Stomach (tissue), 4 donors: ENCODE data around the gene FGFRL1.

ENCODE experiments used
- EP300 ChIP-seq: sonication (generic); formaldehyde crosslinking; IDR thresholded peaks from one replicate; pipeline ENCODE4 v1.6.1; 2017; ENCODE audit warnings: antibody characterized with exemption
- POLR2A ChIP-seq, 4 donors: fragments of 450-650 bp; IDR thresholded peaks; one replicate each; pipeline ENCODE4 v1.6.1; 2016; ENCODE audit warnings: antibody characterized with exemption in 4 of 4, control low read depth in 2 of 4, mild to moderate bottlenecking in 1 of 4, moderate library complexity in 1 of 4
- POLR2AphosphoS5 ChIP-seq, 3 donors: sonication (generic); formaldehyde crosslinking; IDR thresholded peaks; one replicate each; pipeline ENCODE4 v1.6.1; 2016; ENCODE audit warnings: antibody characterized with exemption in 3 of 3
- TF ChIP-seq, protein P1 (sequence below), 7 experiments: fragments of 450-650 bp in 4 of 7; fragments of 200-600 bp in 3 of 7; sonication (generic) in 3 of 7; IDR thresholded peaks; one replicate each; pipeline ENCODE4 v1.5.1; 2016 to 2019; ENCODE audit warnings: antibody characterized with exemption in 7 of 7, control low read depth in 2 of 7, mild to moderate bottlenecking in 1 of 7

GRCh38 chr4:993111-994029 is 18.1 kb upstream of the FGFRL1 start, which contains the start of gene SLC26A1:
- TF ChIP-seq POLR2AphosphoS5 (IDR thresholded peaks at IDR 0.05) (no peak), POLR2A (IDR thresholded peaks at IDR 0.05) (no peak), EP300 (no peak)
- TF ChIP-seq, protein P1, sequence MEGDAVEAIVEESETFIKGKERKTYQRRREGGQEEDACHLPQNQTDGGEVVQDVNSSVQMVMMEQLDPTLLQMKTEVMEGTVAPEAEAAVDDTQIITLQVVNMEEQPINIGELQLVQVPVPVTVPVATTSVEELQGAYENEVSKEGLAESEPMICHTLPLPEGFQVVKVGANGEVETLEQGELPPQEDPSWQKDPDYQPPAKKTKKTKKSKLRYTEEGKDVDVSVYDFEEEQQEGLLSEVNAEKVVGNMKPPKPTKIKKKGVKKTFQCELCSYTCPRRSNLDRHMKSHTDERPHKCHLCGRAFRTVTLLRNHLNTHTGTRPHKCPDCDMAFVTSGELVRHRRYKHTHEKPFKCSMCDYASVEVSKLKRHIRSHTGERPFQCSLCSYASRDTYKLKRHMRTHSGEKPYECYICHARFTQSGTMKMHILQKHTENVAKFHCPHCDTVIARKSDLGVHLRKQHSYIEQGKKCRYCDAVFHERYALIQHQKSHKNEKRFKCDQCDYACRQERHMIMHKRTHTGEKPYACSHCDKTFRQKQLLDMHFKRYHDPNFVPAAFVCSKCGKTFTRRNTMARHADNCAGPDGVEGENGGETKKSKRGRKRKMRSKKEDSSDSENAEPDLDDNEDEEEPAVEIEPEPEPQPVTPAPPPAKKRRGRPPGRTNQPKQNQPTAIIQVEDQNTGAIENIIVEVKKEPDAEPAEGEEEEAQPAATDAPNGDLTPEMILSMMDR (IDR thresholded peaks at IDR 0.05): no peak
